ENCODE data around the gene LRRC46.

Gene LRRC46

GRCh38 chr17:47846716-47847340 lies 15.4 kb downstream of the LRRC46 start:
- Histone ChIP-seq H3K27me3 (ENCODE audit: low read depth, low read length) (peaks cover 29% of the 10 kb centered on the region), H3K27ac (ENCODE audit: low read length) (no peak overlapping the region), H3K4me1 (ENCODE audit: control insufficient read depth in 1 of 2, insufficient read depth in 2 of 2, low read length in 2 of 2) (peaks cover 0 to 24% of the 10 kb centered on the region in 2 donors), H3K9me3 (ENCODE audit: control insufficient read depth in 1 of 2, low read length in 2 of 2) (no peaks in the 10 kb centered on the region), H3K36me3 (ENCODE audit: control insufficient read depth in 1 of 2, insufficient read depth in 2 of 2, low read length in 2 of 2) (no peaks in the 10 kb centered on the region), H3K4me3 (ENCODE audit: low read depth in 1 of 2, low read length in 2 of 2) (no peak overlapping the region)

DNA sequence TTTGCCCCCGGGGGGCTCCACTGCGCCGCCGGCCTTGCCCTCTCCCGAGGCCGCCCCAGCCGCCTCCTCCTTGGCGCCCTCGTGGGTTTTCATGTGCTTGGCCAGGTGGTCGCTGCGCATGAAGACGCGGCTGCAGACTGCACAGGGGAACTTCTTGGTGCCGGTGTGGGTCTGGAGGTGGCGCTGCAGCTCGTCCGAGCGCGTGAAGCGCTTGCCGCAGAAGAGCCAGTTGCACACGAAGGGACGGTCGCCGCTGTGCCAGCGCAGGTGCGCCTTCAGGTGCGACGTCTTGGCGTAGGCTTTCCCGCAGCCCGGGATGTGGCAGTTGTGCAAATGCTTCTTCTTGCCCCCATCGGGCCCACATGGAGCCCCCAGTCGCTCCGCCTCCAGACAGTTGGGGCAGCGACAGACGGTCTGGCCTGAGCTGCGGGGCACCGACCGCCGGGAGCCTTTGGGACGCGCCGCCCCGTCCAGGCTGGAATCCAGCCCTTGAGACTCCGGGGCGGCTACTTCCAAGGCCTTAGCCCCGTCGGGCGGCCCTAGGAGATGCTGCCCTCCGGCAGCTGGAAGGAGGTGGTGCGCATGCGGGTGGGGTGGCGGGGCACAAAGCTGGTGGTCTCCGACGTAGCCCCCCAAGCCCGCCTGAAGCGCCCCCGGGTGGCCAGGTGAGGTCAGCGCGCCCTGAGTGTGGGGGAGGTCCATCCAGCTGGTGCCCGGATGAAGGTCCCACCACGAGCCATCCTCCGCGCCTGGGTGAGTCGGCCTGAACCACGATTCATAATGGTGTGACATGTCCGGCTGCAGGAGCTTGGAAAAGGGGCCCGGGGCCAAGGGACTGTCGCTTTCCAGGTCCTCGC lies 16.1 kb downstream of the LRRC46 start:
- H3K4me1 ChIP-seq (ENCODE audit: control insufficient read depth in 1 of 2, insufficient read depth in 2 of 2, low read length in 2 of 2): peaks cover 0 to 28% of the 10 kb centered on the region in 2 donors
- H3K36me3 ChIP-seq (ENCODE audit: control insufficient read depth in 1 of 2, insufficient read depth in 2 of 2, low read length in 2 of 2): no peaks in the 10 kb centered on the region
- no peak overlapping the region for H3K27ac ChIP-seq (ENCODE audit: low read length)
- no peaks in the 10 kb centered on the region for H3K9me3 ChIP-seq (ENCODE audit: control insufficient read depth in 1 of 2, low read length in 2 of 2)
- H3K4me3 ChIP-seq (ENCODE audit: low read depth in 1 of 2, low read length in 2 of 2): no peak overlapping the region
- peaks cover 37% of the 10 kb centered on the region for H3K27me3 ChIP-seq (ENCODE audit: low read depth, low read length)

DNA sequence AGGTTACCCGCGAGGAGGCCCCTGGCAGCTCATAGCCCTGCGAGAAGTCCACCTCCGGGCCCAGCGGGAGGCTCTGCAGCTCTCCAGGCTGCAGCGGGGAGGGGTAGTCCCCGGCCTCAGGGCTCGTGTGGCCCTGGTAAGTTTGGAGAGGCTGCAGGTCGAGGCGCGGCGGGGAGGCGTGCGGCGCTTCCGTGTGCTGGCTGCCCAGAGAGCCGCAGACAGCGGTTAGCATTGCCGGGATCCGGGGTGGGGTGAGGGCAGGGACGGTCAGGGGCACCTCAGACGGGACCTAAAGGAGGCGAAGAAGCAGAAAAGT lies 16.7 kb downstream of the LRRC46 start:
- H3K9me3 ChIP-seq (ENCODE audit: control insufficient read depth in 1 of 2, low read length in 2 of 2): no peaks in the 10 kb centered on the region
- no peak overlapping the region for H3K4me3 ChIP-seq (ENCODE audit: low read depth in 1 of 2, low read length in 2 of 2)
- peaks cover 43% of the 10 kb centered on the region for H3K27me3 ChIP-seq (ENCODE audit: low read depth, low read length)
- H3K36me3 ChIP-seq (ENCODE audit: control insufficient read depth in 1 of 2, insufficient read depth in 2 of 2, low read length in 2 of 2): no peaks in the 10 kb centered on the region
- no peak overlapping the region for H3K27ac ChIP-seq (ENCODE audit: low read length)
- H3K4me1 ChIP-seq (ENCODE audit: control insufficient read depth in 1 of 2, insufficient read depth in 2 of 2, low read length in 2 of 2): peaks cover 0 to 28% of the 10 kb centered on the region in 2 donors

- H3K4me3 ChIP-seq (ENCODE audit: low read depth in 1 of 2, low read length in 2 of 2): peak overlapping the region; percentile 23 to 46
- H3K27ac ChIP-seq (ENCODE audit: low read length): no peak overlapping the region
- H3K4me1 ChIP-seq (ENCODE audit: control insufficient read depth in 1 of 2, insufficient read depth in 2 of 2, low read length in 2 of 2): peaks cover 0 to 28% of the 10 kb centered on the region in 2 donors
- no peaks in the 10 kb centered on the region for H3K36me3 ChIP-seq (ENCODE audit: control insufficient read depth in 1 of 2, insufficient read depth in 2 of 2, low read length in 2 of 2)
- H3K27me3 ChIP-seq (ENCODE audit: low read depth, low read length): peaks cover 64% of the 10 kb centered on the region
- H3K9me3 ChIP-seq (ENCODE audit: control insufficient read depth in 1 of 2, low read length in 2 of 2): no peaks in the 10 kb centered on the region
These were observed 18.9 kb downstream of the LRRC46 start for GRCh38 chr17:47850373-47850691.

DNA sequence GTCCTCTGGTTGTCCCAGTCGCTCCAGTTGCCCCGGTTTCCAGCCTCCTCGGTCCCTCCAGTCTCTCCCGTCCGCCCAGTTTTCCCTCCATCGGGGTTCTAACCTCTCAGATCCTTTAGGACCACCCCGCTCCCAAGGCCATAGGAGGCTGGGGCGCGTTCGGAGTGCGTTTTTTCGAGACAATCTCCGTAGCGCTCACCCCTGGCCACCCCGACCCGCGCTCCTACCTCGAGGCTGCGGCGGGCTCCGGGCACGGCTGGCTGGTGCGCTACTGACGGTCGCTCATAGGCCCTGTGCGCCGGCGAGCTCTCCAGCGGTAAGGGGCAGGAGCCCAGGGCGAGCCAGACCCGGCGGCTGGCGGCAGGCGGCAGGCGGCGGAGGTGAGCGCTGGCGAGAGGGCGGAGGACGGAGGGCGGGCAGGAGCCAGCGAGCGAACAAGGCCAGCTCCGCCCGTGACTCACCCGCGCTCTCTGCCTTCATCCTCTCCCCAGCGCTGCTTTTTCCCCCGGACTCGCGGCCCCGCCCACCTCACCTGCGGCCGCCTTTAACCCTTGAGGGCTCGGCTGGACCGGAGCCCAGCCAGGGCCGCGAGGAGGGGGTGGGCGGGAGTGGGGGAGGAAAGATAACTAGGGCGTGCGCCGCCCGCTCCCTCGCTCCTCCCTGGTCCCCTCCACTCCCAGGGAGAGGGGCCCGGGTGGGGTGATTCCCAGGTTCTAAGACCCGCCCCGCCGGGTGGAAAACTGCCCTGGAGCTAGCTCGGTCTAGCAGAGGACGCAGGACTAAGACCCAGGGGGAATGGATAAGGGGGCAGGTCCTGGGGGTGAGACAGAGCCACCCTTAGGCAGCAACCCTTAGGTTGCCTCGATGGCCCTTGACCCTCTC lies 19.5 kb downstream of the LRRC46 start, which contains the start of gene SP6:
Gene SP6 (minus strand): TSS at position 472 of the 882 bp plus-strand sequence. CDS start 2,734 bp downstream, outside the sequence.
- Histone ChIP-seq H3K27me3 (ENCODE audit: low read depth, low read length) (peaks cover 70% of the 10 kb centered on the region), H3K27ac (ENCODE audit: low read length) (no peak within 1 kb of the TSS)

GRCh38 chr17:47851764-47852112 lies 20.3 kb downstream of the LRRC46 start:
- H3K27me3 ChIP-seq (ENCODE audit: low read depth, low read length): peaks cover 72% of the 10 kb centered on the region
- H3K27ac ChIP-seq (ENCODE audit: low read length): no peak overlapping the region
- H3K4me1 ChIP-seq (ENCODE audit: control insufficient read depth in 1 of 2, insufficient read depth in 2 of 2, low read length in 2 of 2): peaks cover 0 to 26% of the 10 kb centered on the region in 2 donors
- no peaks in the 10 kb centered on the region for H3K9me3 ChIP-seq (ENCODE audit: control insufficient read depth in 1 of 2, low read length in 2 of 2)
- no peak overlapping the region for H3K4me3 ChIP-seq (ENCODE audit: low read depth in 1 of 2, low read length in 2 of 2)
- no peaks in the 10 kb centered on the region for H3K36me3 ChIP-seq (ENCODE audit: control insufficient read depth in 1 of 2, insufficient read depth in 2 of 2, low read length in 2 of 2)

More for the DNA sequence above, 19.5 kb downstream of the LRRC46 start, which contains the start of gene SP6:
- Histone ChIP-seq H3K36me3 (ENCODE audit: control insufficient read depth in 1 of 2, insufficient read depth in 2 of 2, low read length in 2 of 2) (no peaks in the 10 kb centered on the region), H3K4me1 (ENCODE audit: control insufficient read depth in 1 of 2, insufficient read depth in 2 of 2, low read length in 2 of 2) (peaks cover 0 to 28% of the 10 kb centered on the region in 2 donors), H3K9me3 (ENCODE audit: control insufficient read depth in 1 of 2, low read length in 2 of 2) (no peaks in the 10 kb centered on the region), H3K4me3 (ENCODE audit: low read depth in 1 of 2, low read length in 2 of 2) (peak within 1 kb of the TSS; percentile 23 to 46)

GRCh38 chr17:47852113-47852949 lies 20.9 kb downstream of the LRRC46 start:
- Histone ChIP-seq H3K4me1 (ENCODE audit: control insufficient read depth in 1 of 2, insufficient read depth in 2 of 2, low read length in 2 of 2) (peaks cover 0 to 20% of the 10 kb centered on the region in 2 donors), H3K36me3 (ENCODE audit: control insufficient read depth in 1 of 2, insufficient read depth in 2 of 2, low read length in 2 of 2) (no peaks in the 10 kb centered on the region), H3K27ac (ENCODE audit: low read length) (no peak overlapping the region), H3K27me3 (ENCODE audit: low read depth, low read length) (peaks cover 66% of the 10 kb centered on the region), H3K9me3 (ENCODE audit: control insufficient read depth in 1 of 2, low read length in 2 of 2) (no peaks in the 10 kb centered on the region), H3K4me3 (ENCODE audit: low read depth in 1 of 2, low read length in 2 of 2) (no peak overlapping the region)

- peaks cover 59% of the 10 kb centered on the region for H3K27me3 ChIP-seq (ENCODE audit: low read depth, low read length)
- H3K9me3 ChIP-seq (ENCODE audit: control insufficient read depth in 1 of 2, low read length in 2 of 2): no peaks in the 10 kb centered on the region
- H3K27ac ChIP-seq (ENCODE audit: low read length): no peak overlapping the region
- no peak overlapping the region for H3K4me3 ChIP-seq (ENCODE audit: low read depth in 1 of 2, low read length in 2 of 2)
- H3K4me1 ChIP-seq (ENCODE audit: control insufficient read depth in 1 of 2, insufficient read depth in 2 of 2, low read length in 2 of 2): peaks cover 0 to 16% of the 10 kb centered on the region in 2 donors
- no peaks in the 10 kb centered on the region for H3K36me3 ChIP-seq (ENCODE audit: control insufficient read depth in 1 of 2, insufficient read depth in 2 of 2, low read length in 2 of 2)
These were observed 22.1 kb downstream of the LRRC46 start for GRCh38 chr17:47853616-47854015.

DNA sequence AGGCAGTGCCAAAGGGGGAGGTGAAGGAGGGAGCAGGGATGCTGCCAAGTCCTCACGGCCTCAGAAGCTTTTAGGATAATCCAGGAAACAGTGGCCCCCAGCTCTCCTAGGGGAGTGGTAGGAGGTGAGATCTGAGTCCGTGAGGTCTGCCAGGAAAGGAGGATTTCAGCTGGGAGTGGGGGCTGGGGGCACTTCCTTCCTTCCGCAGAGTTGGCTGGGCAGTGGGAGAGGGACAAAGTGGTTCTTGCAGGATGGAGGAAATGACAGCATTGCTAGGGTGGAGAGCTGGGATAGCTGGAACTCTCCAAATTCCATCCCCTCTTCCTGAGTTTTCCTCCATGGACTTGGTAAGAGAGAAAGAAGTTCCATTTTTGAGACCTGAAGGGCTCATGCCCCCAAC lies 24.3 kb downstream of the LRRC46 start:
- Histone ChIP-seq H3K27ac (ENCODE audit: low read length) (no peak overlapping the region), H3K4me3 (ENCODE audit: low read depth in 1 of 2, low read length in 2 of 2) (no peak overlapping the region), H3K9me3 (ENCODE audit: control insufficient read depth in 1 of 2, low read length in 2 of 2) (no peaks in the 10 kb centered on the region), H3K36me3 (ENCODE audit: control insufficient read depth in 1 of 2, insufficient read depth in 2 of 2, low read length in 2 of 2) (no peaks in the 10 kb centered on the region), H3K27me3 (ENCODE audit: low read depth, low read length) (peaks cover 49% of the 10 kb centered on the region), H3K4me1 (ENCODE audit: control insufficient read depth in 1 of 2, insufficient read depth in 2 of 2, low read length in 2 of 2) (peaks cover 0 to 14% of the 10 kb centered on the region in 2 donors)

DNA sequence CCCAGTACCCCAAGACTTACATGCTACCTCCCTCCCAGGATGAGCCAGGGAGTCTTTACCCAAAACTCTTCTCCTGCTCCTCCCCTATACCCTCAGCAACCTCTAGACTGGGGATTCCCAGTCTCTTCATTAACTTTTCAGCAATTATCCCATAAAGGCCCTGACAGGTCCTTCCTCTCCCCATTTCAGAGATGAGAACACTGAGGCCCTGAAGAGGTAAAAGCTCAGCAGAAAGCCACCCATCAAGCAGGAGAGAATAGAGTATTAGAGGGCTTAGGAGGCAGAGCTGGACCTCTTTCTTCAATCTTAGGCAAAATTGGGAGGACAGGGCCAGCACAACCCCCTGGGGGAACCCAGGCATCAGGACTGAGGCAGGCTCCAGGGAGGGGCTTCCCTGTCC lies 25.4 kb downstream of the LRRC46 start:
- H3K4me3 ChIP-seq (ENCODE audit: low read depth in 1 of 2, low read length in 2 of 2): no peak overlapping the region
- H3K27ac ChIP-seq (ENCODE audit: low read length): no peak overlapping the region
- H3K36me3 ChIP-seq (ENCODE audit: control insufficient read depth in 1 of 2, insufficient read depth in 2 of 2, low read length in 2 of 2): no peaks in the 10 kb centered on the region
- no peaks in the 10 kb centered on the region for H3K9me3 ChIP-seq (ENCODE audit: control insufficient read depth in 1 of 2, low read length in 2 of 2)
- peaks cover 46% of the 10 kb centered on the region for H3K27me3 ChIP-seq (ENCODE audit: low read depth, low read length)
- peaks cover 0 to 4% of the 10 kb centered on the region in 2 donors for H3K4me1 ChIP-seq (ENCODE audit: control insufficient read depth in 1 of 2, insufficient read depth in 2 of 2, low read length in 2 of 2)

All from muscle layer of duodenum (tissue), 2 donors.